Measurements from ENCODE around the gene AAMP.

GRCh38 chr2:218281449-218281848 lies 11.5 kb upstream of the AAMP start:
- TF ChIP-seq, protein P1, sequence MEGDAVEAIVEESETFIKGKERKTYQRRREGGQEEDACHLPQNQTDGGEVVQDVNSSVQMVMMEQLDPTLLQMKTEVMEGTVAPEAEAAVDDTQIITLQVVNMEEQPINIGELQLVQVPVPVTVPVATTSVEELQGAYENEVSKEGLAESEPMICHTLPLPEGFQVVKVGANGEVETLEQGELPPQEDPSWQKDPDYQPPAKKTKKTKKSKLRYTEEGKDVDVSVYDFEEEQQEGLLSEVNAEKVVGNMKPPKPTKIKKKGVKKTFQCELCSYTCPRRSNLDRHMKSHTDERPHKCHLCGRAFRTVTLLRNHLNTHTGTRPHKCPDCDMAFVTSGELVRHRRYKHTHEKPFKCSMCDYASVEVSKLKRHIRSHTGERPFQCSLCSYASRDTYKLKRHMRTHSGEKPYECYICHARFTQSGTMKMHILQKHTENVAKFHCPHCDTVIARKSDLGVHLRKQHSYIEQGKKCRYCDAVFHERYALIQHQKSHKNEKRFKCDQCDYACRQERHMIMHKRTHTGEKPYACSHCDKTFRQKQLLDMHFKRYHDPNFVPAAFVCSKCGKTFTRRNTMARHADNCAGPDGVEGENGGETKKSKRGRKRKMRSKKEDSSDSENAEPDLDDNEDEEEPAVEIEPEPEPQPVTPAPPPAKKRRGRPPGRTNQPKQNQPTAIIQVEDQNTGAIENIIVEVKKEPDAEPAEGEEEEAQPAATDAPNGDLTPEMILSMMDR (IDR thresholded peaks at IDR 0.05; ENCODE audit: low read depth, low read length, missing input control) = no peak
- no peak for TF ChIP-seq YY1 (IDR thresholded peaks at IDR 0.05)
